HG03025 (cell line): Measurements from ENCODE around the gene BCL2L15.

Experiments used
- ATAC-seq: cut with Tn5 transposase; IDR thresholded peaks from one replicate; pipeline ENCODE4 v1.9.1; 2021; ENCODE audit warnings: mild to moderate bottlenecking, moderate library complexity; ENCODE audit not compliant: unreplicated experiment, low FRiP score

BCL2L15 gene

DNA sequence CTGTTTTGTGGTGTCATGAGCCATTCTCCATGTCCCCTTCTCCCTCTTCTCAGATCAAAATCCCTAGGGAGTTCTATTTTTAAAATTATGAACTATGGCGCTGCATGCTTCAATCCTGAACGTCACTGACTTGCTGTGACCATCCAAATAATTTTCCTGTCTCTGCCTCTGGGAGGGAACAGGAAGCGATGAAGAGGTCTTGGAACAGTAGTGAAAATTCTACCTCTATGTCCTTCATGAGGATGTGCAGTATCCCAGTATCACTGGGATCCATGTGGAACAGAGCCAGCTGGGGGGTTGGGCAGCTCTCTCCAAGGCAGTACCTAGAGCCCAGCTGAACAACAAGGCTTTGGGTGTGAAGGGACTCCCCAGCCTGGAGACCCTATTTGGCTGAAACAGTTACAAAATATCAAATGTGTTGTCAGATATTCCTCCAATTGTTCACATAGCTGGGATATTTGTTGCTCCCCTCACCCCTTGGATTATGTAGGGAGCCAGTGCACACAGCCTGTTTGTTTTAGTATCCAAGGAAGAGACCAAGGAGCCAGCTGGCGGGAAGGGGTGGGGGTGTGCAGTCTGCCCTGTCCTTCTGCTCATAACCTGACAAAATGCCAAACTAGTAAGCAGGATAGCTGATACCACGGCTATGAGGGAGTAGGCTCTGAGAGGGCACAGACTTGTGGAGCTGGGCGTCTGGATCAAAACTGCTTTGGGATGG is 25.4 kb upstream of the BCL2L15 start:
- no peak for ATAC-seq

DNA sequence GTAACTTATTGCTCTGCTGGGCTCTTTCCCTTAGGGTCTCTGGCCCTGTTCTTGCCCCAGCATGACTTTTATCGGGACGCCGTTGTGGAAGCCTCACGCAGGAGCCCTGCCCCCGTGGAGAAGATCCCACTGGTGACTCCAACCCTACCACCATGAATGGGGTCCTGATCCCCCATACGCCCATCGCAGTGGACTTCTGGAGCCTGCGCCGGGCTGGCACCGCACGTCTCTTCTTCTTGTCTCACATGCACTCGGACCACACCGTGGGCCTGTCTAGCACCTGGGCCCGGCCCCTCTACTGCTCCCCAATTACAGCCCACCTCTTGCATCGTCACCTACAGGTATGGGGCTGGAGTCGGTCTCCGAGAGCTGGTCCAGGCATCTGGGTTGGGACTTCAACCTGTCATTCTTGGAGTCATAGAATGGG is 18.1 kb upstream of the BCL2L15 start:
- ATAC-seq = peak; percentile 2

DNA sequence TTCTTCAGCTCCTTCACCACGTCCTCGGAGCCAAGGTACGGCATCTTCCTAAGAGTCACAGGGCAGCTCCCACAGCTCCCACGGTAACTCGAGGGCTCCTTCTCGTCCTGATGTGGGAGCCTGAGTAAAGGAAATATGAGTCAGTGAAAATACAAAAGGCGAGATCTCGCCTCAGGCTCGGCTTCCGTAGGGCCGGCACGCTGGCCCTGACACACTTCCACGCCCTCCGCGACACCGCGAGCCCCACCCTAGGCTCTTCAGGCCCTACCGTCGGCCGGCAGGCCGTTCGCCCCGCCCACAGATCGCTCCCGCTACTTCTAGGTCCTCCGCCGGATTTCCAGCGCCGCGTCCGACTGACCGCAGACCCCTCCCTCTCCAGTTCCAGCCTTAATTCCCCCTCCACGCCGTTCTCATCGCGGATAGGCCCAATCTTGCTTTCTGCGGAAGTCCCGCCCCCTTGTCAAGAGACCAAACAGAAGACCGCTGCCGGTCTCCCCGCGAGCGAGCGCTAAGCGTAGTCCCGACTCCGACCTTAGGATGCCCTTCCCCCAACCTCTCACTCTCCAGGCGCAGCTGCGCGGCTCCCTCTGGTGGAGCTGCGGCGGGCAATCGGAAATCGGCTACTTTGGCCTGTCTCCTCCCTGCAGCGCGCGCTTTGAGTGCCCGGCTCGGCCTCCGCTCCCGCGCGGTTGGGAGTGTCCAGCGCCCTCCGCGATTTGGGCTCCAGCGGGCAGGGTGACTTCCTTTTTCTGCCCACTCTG is 17.5 kb upstream of the BCL2L15 start, which contains the start of the genes AP4B1 and DCLRE1B:
AP4B1 (minus strand) TSS at position 126 of the 761 bp plus-strand sequence; CDS start at position 44, 82 bp downstream.
DCLRE1B (plus strand) TSS at position 653 of the 761 bp plus-strand sequence. CDS start 261 bp downstream, outside the sequence.
- peak; percentile 90 for ATAC-seq

DNA sequence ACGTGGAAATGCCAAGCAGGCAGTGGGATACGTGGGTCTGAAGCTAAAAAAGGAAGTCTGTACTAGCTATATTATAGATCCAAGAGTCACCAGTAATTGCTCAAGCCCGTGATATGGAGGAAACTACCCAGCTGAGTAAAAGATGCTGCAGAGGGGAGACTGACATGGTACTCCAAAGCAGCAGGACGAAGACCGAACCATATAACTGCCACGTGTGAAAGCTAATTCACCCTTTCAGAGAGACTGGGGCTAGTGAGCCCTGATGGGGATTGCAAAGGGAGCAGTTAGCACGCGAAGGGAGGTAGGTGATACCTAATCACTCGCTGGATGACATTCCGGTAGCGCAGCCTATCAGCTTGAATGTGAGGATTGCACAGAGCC is 16.9 kb upstream of the BCL2L15 start:
- ATAC-seq = peak; percentile 29

DNA sequence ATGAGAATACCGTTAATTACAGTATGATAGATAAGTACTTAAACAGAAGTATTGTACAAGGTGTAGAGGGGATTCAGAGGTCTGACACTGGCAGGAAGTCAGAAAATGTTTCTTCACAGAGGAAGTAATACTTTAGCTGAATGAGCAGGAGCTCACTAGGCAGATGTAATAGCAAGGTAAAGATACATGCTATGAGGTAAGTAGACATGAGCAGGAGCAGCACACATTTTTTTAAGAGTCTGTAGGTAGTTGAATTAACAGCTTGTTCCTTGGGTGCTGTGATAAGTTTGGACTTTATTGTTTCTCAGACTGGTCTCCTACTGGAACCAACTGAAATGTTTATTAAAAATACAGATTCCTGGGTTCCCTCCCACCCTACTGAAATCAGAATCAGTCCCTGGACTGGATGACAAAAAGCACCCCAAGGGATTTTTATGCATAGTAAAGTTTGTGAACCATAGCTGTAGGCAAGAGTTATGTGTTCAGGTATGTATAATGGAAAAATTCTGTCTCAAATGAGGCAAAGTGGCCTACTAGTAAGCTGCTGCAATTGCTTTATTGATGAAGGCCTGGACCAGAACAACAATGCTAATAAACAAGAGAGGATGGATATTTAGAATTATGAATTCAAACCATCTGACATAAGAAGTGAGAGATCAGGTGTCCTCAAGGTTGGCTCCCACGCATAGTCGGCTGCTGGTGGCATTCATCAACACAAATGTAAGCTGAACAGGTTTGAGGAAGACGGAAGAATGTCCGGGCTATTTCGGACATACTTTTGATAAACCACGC is 16.3 kb upstream of the BCL2L15 start:
- ATAC-seq = no peak

DNA sequence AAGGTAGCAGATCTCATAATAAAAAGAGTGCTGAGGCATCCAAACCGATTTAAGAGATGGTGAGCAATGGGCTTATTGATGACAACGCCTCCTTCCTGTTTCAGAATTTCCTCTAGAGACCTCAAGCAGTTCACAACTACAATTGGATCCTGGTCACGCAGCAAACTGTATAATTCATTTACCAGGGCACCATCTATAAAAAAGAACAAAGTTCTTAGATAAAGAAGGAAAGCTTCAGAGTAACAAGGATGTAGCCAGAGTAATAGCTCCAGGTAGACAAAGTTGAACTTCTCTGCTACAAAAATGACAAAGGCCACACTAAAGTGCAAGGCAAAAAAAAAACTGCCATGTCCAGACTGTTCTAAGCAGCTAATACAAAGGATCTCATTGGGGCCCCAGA is 13.8 kb upstream of the BCL2L15 start:
- no peak for ATAC-seq

DNA sequence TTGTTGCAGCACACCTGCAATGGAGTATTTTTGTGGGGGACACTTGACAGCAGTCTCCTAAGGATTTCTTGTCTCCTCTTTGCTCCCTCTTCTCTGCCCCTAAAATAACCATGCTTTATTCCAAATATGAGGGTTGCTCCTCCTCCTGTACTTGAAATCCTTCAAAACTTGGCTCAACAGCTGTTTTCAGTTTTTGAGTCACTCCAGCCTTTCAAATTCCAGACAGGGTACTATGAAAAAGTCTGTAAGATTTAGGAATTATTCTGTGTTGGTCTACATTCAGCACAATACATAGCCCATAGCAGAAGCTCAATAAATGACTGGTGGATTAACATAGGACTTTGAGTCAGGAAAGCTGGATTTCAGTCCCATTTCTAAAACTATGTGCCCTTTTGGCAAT is 11.7 kb upstream of the BCL2L15 start:
- no peak for ATAC-seq

DNA sequence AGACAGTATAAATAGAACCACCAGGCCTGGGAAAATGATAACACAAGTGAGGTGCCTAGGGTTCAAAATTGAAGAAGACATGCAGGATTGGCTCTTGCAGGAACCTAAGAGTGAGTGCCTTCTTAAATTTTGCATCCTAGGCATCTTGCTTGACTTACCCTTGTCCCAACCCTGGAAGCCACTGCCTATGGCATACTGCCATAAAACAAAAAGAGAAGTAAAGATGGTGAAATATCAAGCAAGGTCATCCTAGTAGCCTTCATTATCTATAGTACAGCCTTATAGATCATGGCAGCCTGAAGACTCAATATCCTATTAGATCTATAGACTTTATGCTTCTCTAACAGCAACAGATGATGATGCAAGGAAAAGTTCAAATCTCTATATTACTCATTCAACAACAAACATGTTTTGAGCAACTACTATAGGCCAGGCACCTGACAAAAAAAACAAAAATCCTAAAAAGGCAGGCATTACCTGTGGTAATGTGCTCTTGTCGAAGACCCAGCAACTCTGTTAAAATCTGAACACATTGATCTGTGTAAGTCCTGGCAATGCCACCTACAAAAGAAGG is 10.9 kb upstream of the BCL2L15 start:
- no peak for ATAC-seq

DNA sequence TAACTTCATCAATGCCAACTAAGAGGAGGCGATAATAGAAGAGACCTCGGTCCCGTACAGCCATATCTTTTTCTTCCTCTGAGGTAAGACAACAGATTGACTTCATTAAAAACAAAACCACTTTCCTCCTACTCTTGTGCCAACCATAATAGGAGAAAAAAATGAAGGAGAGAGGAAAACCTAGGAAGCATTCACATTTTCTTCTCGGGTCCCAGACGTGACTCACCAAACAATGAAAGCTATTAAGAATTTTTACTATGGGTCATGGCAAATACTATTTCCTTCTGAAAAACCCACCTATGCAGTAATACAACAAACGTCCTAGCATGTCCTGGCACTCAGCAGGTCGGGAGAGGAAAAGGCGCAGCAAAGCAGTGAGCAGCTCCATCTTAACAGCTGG is 8.6 kb upstream of the BCL2L15 start:
- ATAC-seq = no peak

DNA sequence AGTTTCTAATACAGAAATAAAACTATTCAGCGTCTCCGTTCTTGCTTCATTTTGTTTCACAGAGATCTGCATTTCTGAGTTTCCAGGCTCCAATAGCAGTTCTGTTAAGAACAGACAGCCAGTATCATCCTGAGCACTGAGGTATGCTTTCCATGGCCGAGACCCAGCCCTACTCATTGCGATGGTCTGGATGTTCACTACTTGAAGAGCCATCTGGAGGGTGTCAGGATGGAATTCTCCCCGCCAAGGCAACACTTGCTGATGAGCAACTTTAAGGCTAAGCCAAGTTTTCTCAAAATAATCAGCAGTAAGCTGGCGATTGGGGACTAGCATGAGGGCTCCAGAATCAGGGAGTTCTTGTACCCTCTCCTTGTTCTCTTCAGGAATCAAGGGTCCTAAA is 7.7 kb upstream of the BCL2L15 start:
- ATAC-seq = no peak

DNA sequence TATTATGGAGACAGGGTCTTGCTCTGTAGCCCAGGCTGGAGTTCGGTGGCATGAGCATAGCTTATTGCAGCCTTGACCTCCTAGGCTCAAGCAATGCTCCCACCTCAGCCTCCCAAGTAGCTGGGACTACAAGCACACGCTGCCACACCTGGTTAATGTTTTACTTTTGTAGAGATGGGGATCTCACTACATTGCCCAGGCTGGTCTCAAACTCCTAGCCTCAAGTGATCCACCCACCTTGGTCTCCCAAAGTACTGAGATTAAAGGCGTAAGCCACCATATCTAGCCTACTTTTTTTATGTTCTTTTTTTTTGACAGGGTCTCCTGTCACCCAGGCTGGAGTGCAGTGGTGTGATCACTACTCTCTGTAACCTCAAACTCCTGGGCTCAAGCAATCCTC is 5.9 kb upstream of the BCL2L15 start:
- no peak for ATAC-seq

DNA sequence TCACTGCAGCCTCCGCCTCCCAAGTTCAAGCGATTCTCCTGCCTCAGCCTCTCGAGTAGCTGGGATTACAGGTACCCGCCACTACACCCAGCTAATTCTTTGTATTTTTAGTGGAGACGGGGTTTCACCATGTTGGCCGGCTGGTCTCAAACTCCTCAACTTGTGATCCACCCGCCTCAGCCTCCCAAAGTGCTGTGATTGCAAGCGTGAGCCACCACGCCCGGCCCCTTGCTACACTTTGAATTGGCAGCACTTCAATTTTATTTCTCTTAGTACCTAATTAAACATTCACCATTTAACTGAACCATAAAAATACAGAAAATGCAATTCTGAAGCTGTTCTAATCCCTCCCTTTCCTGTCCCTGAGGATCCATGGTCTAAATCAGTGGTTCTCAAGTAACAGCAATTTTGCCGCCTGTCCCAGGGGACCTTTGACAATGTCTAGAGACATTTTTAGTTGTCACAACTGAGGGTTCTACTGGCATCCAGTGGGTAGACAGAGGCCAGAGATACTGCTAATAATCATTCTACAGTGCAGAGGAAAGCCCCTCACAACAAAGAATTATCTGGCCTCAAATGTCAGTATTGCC is 4.3 kb upstream of the BCL2L15 start:
- no peak for ATAC-seq

DNA sequence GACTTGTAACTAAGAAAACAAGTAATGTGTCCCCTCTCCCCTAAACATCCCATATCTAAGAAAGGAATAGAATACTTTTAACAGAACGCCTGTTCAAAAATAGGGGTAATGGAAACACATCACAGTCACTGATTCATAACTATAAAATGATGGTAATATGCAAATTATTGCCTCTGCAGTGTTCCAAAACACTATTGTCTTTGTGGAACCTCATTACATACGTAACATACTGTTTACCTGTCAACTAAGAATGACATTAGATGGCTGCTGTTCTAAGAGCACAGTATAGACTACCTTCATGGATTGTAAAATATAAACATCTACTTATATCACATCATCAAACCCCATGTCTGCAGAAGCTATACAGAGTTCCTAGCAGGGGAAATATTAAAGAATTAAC is 3.4 kb upstream of the BCL2L15 start:
- no peak for ATAC-seq

DNA sequence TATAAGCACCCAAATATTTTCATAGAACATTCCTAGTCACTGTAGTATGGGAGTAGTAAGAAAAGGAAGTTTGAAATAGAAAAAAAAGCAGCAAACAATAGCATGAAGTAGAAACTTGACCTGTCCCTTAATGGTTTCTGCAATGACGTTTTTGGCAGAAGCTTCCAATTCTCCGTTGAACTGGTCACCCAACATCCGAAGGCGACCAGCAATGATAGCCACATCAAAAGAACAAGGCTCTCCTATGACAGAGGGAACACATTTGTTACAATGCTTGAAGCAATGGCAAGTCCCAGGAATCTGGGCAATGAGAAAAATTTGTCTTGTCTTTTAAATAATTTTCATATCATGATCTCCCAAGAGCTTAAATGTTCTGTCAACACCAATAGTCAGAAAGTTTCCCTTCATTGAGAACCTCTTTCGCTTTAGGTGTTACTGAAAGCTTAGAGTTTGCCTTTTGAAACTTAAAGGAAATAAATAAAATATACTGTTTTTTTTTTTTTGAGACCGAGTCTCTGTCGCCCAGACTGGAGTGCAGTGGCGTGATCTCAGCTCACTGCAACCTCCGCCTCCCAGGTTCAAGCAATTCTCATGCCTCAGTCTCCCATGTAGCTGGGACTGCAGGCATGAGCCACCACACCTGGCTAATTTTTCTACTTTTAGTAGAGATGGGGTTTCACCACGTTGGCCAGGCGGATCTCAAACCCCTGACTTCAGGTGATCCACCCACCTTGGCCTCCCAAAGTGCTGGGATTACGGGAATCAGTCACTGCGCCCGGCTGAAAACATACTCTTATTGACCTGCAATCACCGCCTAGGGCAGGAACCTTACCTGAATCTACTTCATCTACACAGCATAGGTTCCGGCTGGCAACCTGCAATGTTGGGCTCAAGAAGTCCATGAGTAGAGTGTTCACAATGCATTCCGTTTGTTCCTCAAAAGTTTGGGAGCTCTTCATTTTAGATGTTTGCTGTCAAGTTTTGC is 672 bp downstream of the BCL2L15 start:
- no peak for ATAC-seq

DNA sequence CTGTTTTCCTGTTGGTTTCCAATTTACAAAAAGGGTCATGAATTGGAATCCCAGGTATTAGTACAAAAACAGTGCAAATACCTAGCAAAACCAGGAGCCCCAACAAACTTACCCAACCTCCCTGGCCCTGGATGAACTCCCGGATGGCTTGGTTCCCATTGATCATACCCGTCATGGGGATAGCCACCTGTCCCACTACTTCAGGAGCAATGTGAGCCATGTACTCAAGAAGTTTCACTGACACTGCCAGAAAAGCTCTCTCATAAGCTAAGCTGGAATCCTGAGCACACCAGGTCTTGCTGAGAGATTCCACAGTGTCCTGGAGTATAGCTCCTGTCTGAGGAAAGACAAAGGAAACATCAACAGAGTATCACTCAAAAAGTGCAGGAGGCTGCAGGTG is 5.7 kb downstream of the BCL2L15 start:
- no peak for ATAC-seq

DNA sequence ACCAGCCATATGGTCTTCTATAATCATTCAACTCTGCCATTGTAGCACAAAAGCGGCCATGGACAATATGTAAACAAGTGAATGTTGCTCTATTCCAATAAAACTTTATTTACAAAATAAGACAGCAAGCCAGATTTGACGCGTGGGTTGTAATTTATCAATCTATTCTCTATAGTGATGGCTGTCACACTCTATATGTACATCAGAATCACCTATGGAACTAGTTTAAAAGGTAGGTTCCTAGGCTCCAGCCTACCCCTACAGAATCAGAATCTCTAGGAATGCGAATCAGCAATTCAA is 7.7 kb downstream of the BCL2L15 start:
- ATAC-seq = no peak

DNA sequence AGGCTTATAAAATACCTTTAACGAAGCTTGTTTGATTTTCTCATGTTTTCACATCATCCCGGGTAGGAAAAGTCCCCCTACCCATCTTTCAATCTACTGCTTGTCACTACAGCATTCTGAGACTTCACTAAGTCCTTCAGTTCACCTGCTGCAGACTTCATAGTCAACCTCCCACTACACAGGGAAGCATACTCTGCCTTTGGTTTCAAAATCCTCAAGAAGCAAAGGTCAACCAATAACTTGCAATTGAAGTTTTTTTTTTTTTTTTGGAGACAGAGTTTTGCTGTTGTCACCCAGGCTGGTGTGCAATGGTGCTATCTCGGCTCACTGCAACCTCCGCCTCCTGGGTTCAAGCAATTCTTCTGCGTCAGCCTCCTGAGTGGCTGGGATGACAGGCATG is 11.2 kb downstream of the BCL2L15 start:
- no peak for ATAC-seq

DNA sequence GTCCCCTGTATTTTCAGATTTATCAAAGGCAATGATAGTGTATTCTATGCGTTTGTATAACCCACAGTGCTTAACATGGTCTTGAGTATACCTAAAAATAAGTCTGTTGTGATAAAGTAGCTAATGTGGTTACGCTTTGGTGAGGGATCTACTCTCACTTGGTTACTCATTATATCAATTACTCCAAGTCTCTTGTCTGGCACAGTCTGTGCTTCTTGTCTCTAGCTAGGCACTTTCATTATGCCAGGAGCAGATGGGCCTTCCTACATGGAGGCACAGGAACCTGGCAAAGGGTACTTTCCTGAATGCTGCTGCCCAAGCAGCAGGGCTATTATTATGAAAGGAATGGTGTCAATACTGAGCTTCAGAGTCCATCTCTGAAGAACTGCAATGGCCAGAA is 11.7 kb downstream of the BCL2L15 start:
- ATAC-seq = no peak
